Measurements from ENCODE around the gene PFKFB3. TPM values are rescaled to one million over a fixed set of nuclear protein-coding genes. Genes with fewer than 3 reads are reported as not detected.
"Not testable (repeated sequence)": the region's sequence is repeated elsewhere in the genome, so short reads cannot be mapped to it uniquely, and the experiment has no call there.

Gene PFKFB3
- total RNA-seq, 1 donor from 2014 or later: 87.7 TPM

- no peak for ATAC-seq
- DNase-seq (ENCODE audit: low spot score): no peak
- intact Hi-C loops (cut with DNase I): no loop called here
These were observed 3.5 kb upstream of the PFKFB3 start for GRCh38 chr10:6199131-6199733.

- intact Hi-C loops (cut with DNase I): loop anchor here (10.0 kb wide), 2 partner anchors 56 to 204 kb away; no protein-coding TSS in a partner anchor
- DNase-seq (ENCODE audit: low spot score): no peak
- ATAC-seq: no peak
These were observed 2.3 kb upstream of the PFKFB3 start for GRCh38 chr10:6200440-6200733.

GRCh38 chr10:6200734-6201515, 1.8 kb upstream of the PFKFB3 start:
- no peak for ATAC-seq
- intact Hi-C loops (cut with DNase I): loop anchor here (10.0 kb wide), 2 partner anchors 56 to 204 kb away; no protein-coding TSS in a partner anchor
- DNase-seq (ENCODE audit: low spot score): no peak

- DNase-seq (ENCODE audit: low spot score) (peak; percentile 85), ATAC-seq (peak; percentile 44)
- intact Hi-C loops (cut with DNase I): loop anchor here (10.0 kb wide), 2 partner anchors 57 to 203 kb away; no protein-coding TSS in a partner anchor
These were observed 1.2 kb upstream of the PFKFB3 start for GRCh38 chr10:6201516-6201975.

GRCh38 chr10:6202098-6202683, 541 bp upstream of the PFKFB3 start:
- ATAC-seq (peak; percentile 28), DNase-seq (ENCODE audit: low spot score) (no peak)
- intact Hi-C loops (cut with DNase I): loop anchor here (10.0 kb wide), 2 partner anchors 57 to 203 kb away; no protein-coding TSS in a partner anchor

- ATAC-seq (peak; percentile 16), DNase-seq (ENCODE audit: low spot score) (peak; percentile 77)
- intact Hi-C loops (cut with DNase I): loop anchor here (10.0 kb wide), 2 partner anchors 59 to 201 kb away; no protein-coding TSS in a partner anchor
These were observed 765 bp downstream of the PFKFB3 start for GRCh38 chr10:6203331-6204062.

- no peak for ATAC-seq
- intact Hi-C loops (cut with DNase I): loop anchor here (10.0 kb wide), 2 partner anchors 59 to 201 kb away; no protein-coding TSS in a partner anchor
- DNase-seq (ENCODE audit: low spot score): no peak
These were observed 1.3 kb downstream of the PFKFB3 start for GRCh38 chr10:6204063-6204340.

GRCh38 chr10:6204341-6205191, 1.8 kb downstream of the PFKFB3 start:
- peak; percentile 6 for ATAC-seq

GRCh38 chr10:6206486-6206885, 3.8 kb downstream of the PFKFB3 start:
- DNase-seq (ENCODE audit: low spot score); ATAC-seq: not testable (repeated sequence)
- intact Hi-C loops (cut with DNase I): loop anchor here (10.0 kb wide), 2 partner anchors 62 to 198 kb away; no protein-coding TSS in a partner anchor

More at GRCh38 chr10:6204341-6205191, 1.8 kb downstream of the PFKFB3 start:
- no peak for DNase-seq (ENCODE audit: low spot score)
- intact Hi-C loops (cut with DNase I): loop anchor here (10.0 kb wide), 2 partner anchors 60 to 200 kb away; no protein-coding TSS in a partner anchor

- intact Hi-C loops (cut with DNase I): loop anchor here (10.0 kb wide), 2 partner anchors 63 to 197 kb away; no protein-coding TSS in a partner anchor
- no peak for ATAC-seq
- DNase-seq (ENCODE audit: low spot score): no peak
These were observed 4.9 kb downstream of the PFKFB3 start for GRCh38 chr10:6207658-6208057.

GRCh38 chr10:6208799-6209235, 6.1 kb downstream of the PFKFB3 start:
- ATAC-seq (peak; percentile 11), DNase-seq (ENCODE audit: low spot score) (no peak)
- intact Hi-C loops (cut with DNase I): loop anchor here (10.0 kb wide), 2 partner anchors 64 to 196 kb away; no protein-coding TSS in a partner anchor

- ATAC-seq: no peak
- intact Hi-C loops (cut with DNase I): no loop called here
- no peak for DNase-seq (ENCODE audit: low spot score)
These were observed 8.6 kb downstream of the PFKFB3 start for GRCh38 chr10:6211341-6211670.

GRCh38 chr10:6211671-6212635, 9.2 kb downstream of the PFKFB3 start:
- intact Hi-C loops (cut with DNase I): no loop called here
- DNase-seq (ENCODE audit: low spot score): no peak
- ATAC-seq: peak; percentile 74

- DNase-seq (ENCODE audit: low spot score) (no peak), ATAC-seq (no peak)
- intact Hi-C loops (cut with DNase I): no loop called here
These were observed 10.1 kb downstream of the PFKFB3 start for GRCh38 chr10:6212806-6213205.

- no peak for DNase-seq (ENCODE audit: low spot score)
- ATAC-seq: no peak
- intact Hi-C loops (cut with DNase I): no loop called here
These were observed 10.6 kb downstream of the PFKFB3 start for GRCh38 chr10:6213257-6213905.

- ATAC-seq: no peak
- intact Hi-C loops (cut with DNase I): no loop called here
These were observed 11.2 kb downstream of the PFKFB3 start for GRCh38 chr10:6213908-6214307.

GRCh38 chr10:6214612-6215011, 11.9 kb downstream of the PFKFB3 start:
- ATAC-seq (no peak), DNase-seq (ENCODE audit: low spot score) (no peak)
- intact Hi-C loops (cut with DNase I): no loop called here

More at GRCh38 chr10:6213908-6214307, 11.2 kb downstream of the PFKFB3 start:
- no peak for DNase-seq (ENCODE audit: low spot score)
